WTC11 (cell line): ENCODE measurements around the gene REPIN1. TPM values are rescaled to one million over a fixed set of nuclear protein-coding genes. Genes with fewer than 3 reads are reported as not detected.

Experiments
- ATAC-seq: fragments of 200-7000 bp; cut with Tn5 transposase; 2 replicates; pipeline ENCODE4 v1.10.0; 2021; ENCODE audit warnings: mild to moderate bottlenecking, moderate library complexity
- CTCF ChIA-PET: fragments of 300-600 bp; sonication (Branson Sonifier 250); formaldehyde crosslinking; loops from one replicate; lab custom pipeline; 2021; ENCODE audit warnings: antibody characterized with exemption; lab: Charles Lee
- POLR2A ChIA-PET: fragments of 350-600 bp; sonication (Branson Sonifier 250); formaldehyde crosslinking; loops from one replicate; lab custom pipeline; 2021; ENCODE audit warnings: antibody characterized with exemption; lab: Charles Lee
- DNase-seq: peaks from one replicate; pipeline ENCODE4 v3.0.0; 2021; ENCODE audit warnings: low spot score
- H3K27ac Mint-ChIP-seq: 2 replicates; pipeline ENCODE4 v1.8.0; 2021; ENCODE audit warnings: mixed read lengths
- H3K27me3 Mint-ChIP-seq: 2 replicates; pipeline ENCODE4 v1.8.0; 2021; ENCODE audit warnings: low read depth, mild to moderate bottlenecking, moderate library complexity, mixed read lengths
- H3K36me3 Mint-ChIP-seq: 2 replicates; pipeline ENCODE4 v1.8.0; 2021; ENCODE audit warnings: mixed read lengths
- H3K4me1 Mint-ChIP-seq: 2 replicates; pipeline ENCODE4 v1.8.0; 2022; ENCODE audit warnings: mixed read lengths
- H3K4me3 Mint-ChIP-seq: 2 replicates; pipeline ENCODE4 v1.8.0; 2021; ENCODE audit warnings: mild to moderate bottlenecking, moderate library complexity, mixed read lengths
- H3K9me3 Mint-ChIP-seq: 2 replicates; pipeline ENCODE4 v1.8.0; 2021; ENCODE audit warnings: mixed read lengths
- ATF1 ChIP-seq: sonication (generic); formaldehyde crosslinking; IDR thresholded peaks from 2 replicates; pipeline ENCODE4 v1.8.1; 2023; ENCODE audit warnings: mild to moderate bottlenecking, moderate library complexity, missing genetic modification reagents
- CBFB ChIP-seq: sonication (generic); formaldehyde crosslinking; IDR thresholded peaks from 2 replicates; pipeline ENCODE4 v1.8.1; 2022; ENCODE audit warnings: mild to moderate bottlenecking, low read depth, missing genetic modification reagents
- FOXP1 ChIP-seq: sonication (generic); formaldehyde crosslinking; IDR thresholded peaks from 2 replicates; pipeline ENCODE4 v1.8.0; 2022; ENCODE audit warnings: missing genetic modification reagents, mild to moderate bottlenecking, moderate library complexity, borderline replicate concordance
- GRHL2 ChIP-seq: fragments of 250-450 bp; sonication (Bioruptor Pico); IDR thresholded peaks from 2 replicates; pipeline ENCODE4 v1.8.0; 2022; ENCODE audit warnings: mild to moderate bottlenecking, moderate library complexity; ENCODE audit not compliant: insufficient replicate concordance, severe bottlenecking
- GTF2I ChIP-seq: fragments of 250-450 bp; sonication (Bioruptor Pico); conservative IDR thresholded peaks from 2 replicates; pipeline ENCODE4 v1.4.0; 2021; ENCODE audit warnings: mild to moderate bottlenecking
- HMGA2 ChIP-seq: fragments of 250-450 bp; sonication (Bioruptor Pico); IDR thresholded peaks from 2 replicates; pipeline ENCODE4 v1.4.0; 2021; ENCODE audit warnings: mild to moderate bottlenecking, moderate library complexity
- MXD4 ChIP-seq: fragments of 250-450 bp; sonication (Bioruptor Pico); IDR thresholded peaks from 2 replicates; pipeline ENCODE4 v1.8.0; 2021; ENCODE audit warnings: mild to moderate bottlenecking, moderate library complexity, borderline replicate concordance
- MYBL2 ChIP-seq: sonication (generic); formaldehyde crosslinking; IDR thresholded peaks from 2 replicates; pipeline ENCODE4 v1.8.1; 2023; ENCODE audit warnings: mild to moderate bottlenecking, moderate library complexity, missing genetic modification reagents
- NFE2L1 ChIP-seq: sonication (generic); formaldehyde crosslinking; IDR thresholded peaks from 2 replicates; pipeline ENCODE4 v1.8.1; 2023; ENCODE audit warnings: missing genetic modification reagents
- OVOL2 ChIP-seq: fragments of 250-450 bp; sonication (Bioruptor Pico); IDR thresholded peaks from 2 replicates; pipeline ENCODE4 v1.9.0; 2021; ENCODE audit warnings: mild to moderate bottlenecking, borderline replicate concordance
- RELA ChIP-seq: sonication (generic); formaldehyde crosslinking; IDR thresholded peaks from 2 replicates; pipeline ENCODE4 v1.8.1; 2022; ENCODE audit warnings: missing genetic modification reagents, mild to moderate bottlenecking, borderline replicate concordance
- RORB ChIP-seq: fragments of 250-450 bp; sonication (Bioruptor Pico); IDR thresholded peaks from 2 replicates; pipeline ENCODE4 v1.9.0; 2021; ENCODE audit warnings: mild to moderate bottlenecking
- SP1 ChIP-seq: sonication (generic); formaldehyde crosslinking; conservative IDR thresholded peaks from 2 replicates; pipeline ENCODE4 v1.8.1; 2022; ENCODE audit warnings: missing genetic modification reagents
- TEAD1 ChIP-seq: sonication (generic); formaldehyde crosslinking; IDR thresholded peaks from 2 replicates; pipeline ENCODE4 v1.8.0; 2022; ENCODE audit warnings: mild to moderate bottlenecking, missing genetic modification reagents
- TEAD4 ChIP-seq: sonication (generic); formaldehyde crosslinking; IDR thresholded peaks from 2 replicates; pipeline ENCODE4 v1.8.0; 2022; ENCODE audit warnings: mild to moderate bottlenecking, missing genetic modification reagents
- ZBTB21 ChIP-seq: sonication (generic); formaldehyde crosslinking; IDR thresholded peaks from 2 replicates; pipeline ENCODE4 v1.8.1; 2023; ENCODE audit warnings: mild to moderate bottlenecking, missing genetic modification reagents, borderline replicate concordance
- ZNF121 ChIP-seq: sonication (generic); formaldehyde crosslinking; IDR thresholded peaks from 2 replicates; pipeline ENCODE4 v1.8.0; 2023; ENCODE audit warnings: missing genetic modification reagents
- ZNF232 ChIP-seq: sonication (generic); formaldehyde crosslinking; IDR thresholded peaks from 2 replicates; pipeline ENCODE4 v1.8.0; 2022; ENCODE audit warnings: mild to moderate bottlenecking, missing genetic modification reagents
- ZNF263 ChIP-seq: sonication (generic); formaldehyde crosslinking; IDR thresholded peaks from 2 replicates; pipeline ENCODE4 v1.8.1; 2022; ENCODE audit warnings: low read depth, mild to moderate bottlenecking, moderate library complexity, missing genetic modification reagents
- total RNA-seq: library from RNA; stranded (reverse); gene quantifications from 3 replicates; pipeline ENCODE4 v1.2.3, GENCODE V29; 2021
- TF ChIP-seq, protein P1 (sequence below): fragments of 250-450 bp; sonication (Bioruptor Pico); IDR thresholded peaks from 2 replicates; pipeline ENCODE4 v1.9.0; 2021; ENCODE audit warnings: mild to moderate bottlenecking
- TF ChIP-seq, protein P2 (sequence below): sonication (generic); formaldehyde crosslinking; IDR thresholded peaks from 2 replicates; pipeline ENCODE4 v1.8.1; 2022; ENCODE audit warnings: low read depth, missing genetic modification reagents, borderline replicate concordance
- TF ChIP-seq, protein P3 (sequence below): sonication (generic); formaldehyde crosslinking; conservative IDR thresholded peaks from 2 replicates; pipeline ENCODE4 v1.8.1; 2022; ENCODE audit warnings: mild to moderate bottlenecking, missing genetic modification reagents
- TF ChIP-seq, protein P4 (sequence below): sonication (generic); formaldehyde crosslinking; IDR thresholded peaks from 2 replicates; pipeline ENCODE4 v1.8.0; 2022; ENCODE audit warnings: mild to moderate bottlenecking, missing genetic modification reagents
- TF ChIP-seq, protein P5 (sequence below): sonication (generic); formaldehyde crosslinking; IDR thresholded peaks from 2 replicates; pipeline ENCODE4 v1.8.0; 2022; ENCODE audit warnings: mild to moderate bottlenecking, missing genetic modification reagents
- TF ChIP-seq, protein P6 (sequence below): fragments of 250-450 bp; sonication (Bioruptor Pico); conservative IDR thresholded peaks from 2 replicates; pipeline ENCODE4 v1.9.0; 2021; ENCODE audit warnings: mild to moderate bottlenecking

The REPIN1 gene
- total RNA-seq, 1 experiment from 2014 or later: 130 TPM

DNA sequence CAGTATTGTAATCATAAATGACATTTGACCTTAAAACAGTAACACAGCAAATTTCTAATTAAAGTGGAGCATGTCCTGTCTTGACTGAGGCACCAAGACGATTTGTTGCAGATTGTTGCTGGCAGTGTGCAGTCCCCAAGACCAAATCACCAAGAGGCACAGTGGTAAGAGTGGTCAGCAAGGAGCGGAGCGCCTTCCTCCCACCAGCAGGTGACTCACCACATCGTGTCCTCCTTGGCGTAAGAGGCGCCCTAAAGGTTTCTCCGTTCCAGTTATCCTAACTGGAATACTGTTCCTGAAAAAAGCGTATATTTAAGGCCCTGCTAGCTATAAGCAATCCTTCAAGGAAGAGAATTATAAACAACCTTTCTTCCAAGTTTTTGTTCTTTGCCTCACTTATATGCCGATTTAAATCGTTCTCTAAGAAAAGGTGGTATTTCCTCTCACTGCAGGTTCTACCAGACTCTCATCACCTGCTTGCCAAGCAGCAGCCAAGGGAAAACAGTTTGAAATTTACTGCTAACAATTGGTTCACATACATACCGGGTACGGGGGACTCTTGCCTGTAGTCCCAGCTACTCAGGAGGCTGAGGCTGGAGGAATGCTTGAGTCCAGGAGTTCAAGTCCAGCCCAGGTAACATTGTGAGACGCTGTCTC lies 10.7 kb upstream of the REPIN1 start:
- no peak for TF ChIP-seq TEAD1 (CRISPR knock-in tag)
- TF ChIP-seq ZNF232 (CRISPR knock-in tag): no peak
- TF ChIP-seq RELA: no peak
- no peak for TF ChIP-seq ZNF121
- TF ChIP-seq, protein P1, sequence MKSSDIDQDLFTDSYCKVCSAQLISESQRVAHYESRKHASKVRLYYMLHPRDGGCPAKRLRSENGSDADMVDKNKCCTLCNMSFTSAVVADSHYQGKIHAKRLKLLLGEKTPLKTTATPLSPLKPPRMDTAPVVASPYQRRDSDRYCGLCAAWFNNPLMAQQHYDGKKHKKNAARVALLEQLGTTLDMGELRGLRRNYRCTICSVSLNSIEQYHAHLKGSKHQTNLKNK (CRISPR knock-in tag): no peak
- no peak for TF ChIP-seq RORB
- TF ChIP-seq ZBTB21 (CRISPR knock-in tag): no peak
- TF ChIP-seq ZNF263: no peak
- no peak for TF ChIP-seq FOXP1 (CRISPR knock-in tag)
- TF ChIP-seq, protein P2, sequence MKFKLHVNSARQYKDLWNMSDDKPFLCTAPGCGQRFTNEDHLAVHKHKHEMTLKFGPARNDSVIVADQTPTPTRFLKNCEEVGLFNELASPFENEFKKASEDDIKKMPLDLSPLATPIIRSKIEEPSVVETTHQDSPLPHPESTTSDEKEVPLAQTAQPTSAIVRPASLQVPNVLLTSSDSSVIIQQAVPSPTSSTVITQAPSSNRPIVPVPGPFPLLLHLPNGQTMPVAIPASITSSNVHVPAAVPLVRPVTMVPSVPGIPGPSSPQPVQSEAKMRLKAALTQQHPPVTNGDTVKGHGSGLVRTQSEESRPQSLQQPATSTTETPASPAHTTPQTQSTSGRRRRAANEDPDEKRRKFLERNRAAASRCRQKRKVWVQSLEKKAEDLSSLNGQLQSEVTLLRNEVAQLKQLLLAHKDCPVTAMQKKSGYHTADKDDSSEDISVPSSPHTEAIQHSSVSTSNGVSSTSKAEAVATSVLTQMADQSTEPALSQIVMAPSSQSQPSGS (CRISPR knock-in tag): no peak
- TF ChIP-seq GRHL2 (CRISPR knock-in tag): no peak
- no peak for TF ChIP-seq OVOL2 (CRISPR knock-in tag)
- TF ChIP-seq, protein P3, sequence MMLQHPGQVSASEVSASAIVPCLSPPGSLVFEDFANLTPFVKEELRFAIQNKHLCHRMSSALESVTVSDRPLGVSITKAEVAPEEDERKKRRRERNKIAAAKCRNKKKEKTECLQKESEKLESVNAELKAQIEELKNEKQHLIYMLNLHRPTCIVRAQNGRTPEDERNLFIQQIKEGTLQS (CRISPR knock-in tag): no peak
- TF ChIP-seq, protein P4, sequence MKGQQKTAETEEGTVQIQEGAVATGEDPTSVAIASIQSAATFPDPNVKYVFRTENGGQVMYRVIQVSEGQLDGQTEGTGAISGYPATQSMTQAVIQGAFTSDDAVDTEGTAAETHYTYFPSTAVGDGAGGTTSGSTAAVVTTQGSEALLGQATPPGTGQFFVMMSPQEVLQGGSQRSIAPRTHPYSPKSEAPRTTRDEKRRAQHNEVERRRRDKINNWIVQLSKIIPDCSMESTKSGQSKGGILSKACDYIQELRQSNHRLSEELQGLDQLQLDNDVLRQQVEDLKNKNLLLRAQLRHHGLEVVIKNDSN: no peak
- H3K4me1 Mint-ChIP-seq: peaks cover 34% of the 10 kb centered on the region
- ATAC-seq (peak; percentile 75), DNase-seq (no peak)
- no peaks in the 10 kb centered on the region; the same call in 1 of the 2 replicates for H3K27me3 Mint-ChIP-seq
- POLR2A ChIA-PET: interaction anchor here (0.7 kb wide), 1 partner anchor 50 kb away, joined by 5 read pairs; no protein-coding TSS in a partner anchor
- H3K4me3 Mint-ChIP-seq: no peak overlapping the region
- H3K9me3 Mint-ChIP-seq: no peaks in the 10 kb centered on the region; the same call in 1 of the 2 replicates
- CTCF ChIA-PET: interaction anchor here (0.6 to 1.0 kb wide), 4 partner anchors 12 to 38 kb away, joined by 4 read pairs; no protein-coding TSS in a partner anchor
- H3K27ac Mint-ChIP-seq: peak overlapping the region; percentile 73
- no peaks in the 10 kb centered on the region for H3K36me3 Mint-ChIP-seq

DNA sequence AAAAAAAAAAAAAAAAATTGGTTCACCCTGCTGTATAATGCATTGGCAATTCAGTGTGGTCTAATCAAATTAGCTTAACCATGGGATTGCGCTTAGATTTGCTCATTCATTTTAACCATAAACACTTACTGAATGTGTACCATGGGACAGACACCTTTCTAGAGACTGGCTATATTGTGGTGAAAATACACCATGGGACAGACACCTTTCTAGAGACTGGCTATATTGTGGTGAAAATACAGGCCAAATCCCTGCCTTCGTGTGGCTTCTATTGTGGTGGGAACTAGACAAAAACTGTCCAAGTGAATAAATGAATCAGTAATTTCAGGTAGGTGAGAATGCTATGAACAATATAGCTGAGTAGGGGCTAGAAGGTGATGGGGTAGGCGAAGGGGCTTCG lies 10.2 kb upstream of the REPIN1 start:
- no peak overlapping the region for H3K27ac Mint-ChIP-seq
- no peaks in the 10 kb centered on the region; the same call in 1 of the 2 replicates for H3K27me3 Mint-ChIP-seq
- POLR2A ChIA-PET: interaction anchor here (0.7 kb wide), 1 partner anchor 49 kb away, joined by 5 read pairs; no protein-coding TSS in a partner anchor
- peaks cover 40% of the 10 kb centered on the region for H3K4me1 Mint-ChIP-seq
- ATAC-seq (no peak), DNase-seq (no peak)
- CTCF ChIA-PET: interaction anchor here (0.6 to 1.0 kb wide), 4 partner anchors 11 to 37 kb away, joined by 4 read pairs; no protein-coding TSS in a partner anchor
- TF ChIP-seq CBFB (CRISPR knock-in tag): no peak
- no peak for TF ChIP-seq MYBL2
- no peak for TF ChIP-seq ATF1 (CRISPR knock-in tag)
- TF ChIP-seq GTF2I (CRISPR knock-in tag): no peak
- TF ChIP-seq MXD4 (CRISPR knock-in tag): no peak
- TF ChIP-seq, protein P5, sequence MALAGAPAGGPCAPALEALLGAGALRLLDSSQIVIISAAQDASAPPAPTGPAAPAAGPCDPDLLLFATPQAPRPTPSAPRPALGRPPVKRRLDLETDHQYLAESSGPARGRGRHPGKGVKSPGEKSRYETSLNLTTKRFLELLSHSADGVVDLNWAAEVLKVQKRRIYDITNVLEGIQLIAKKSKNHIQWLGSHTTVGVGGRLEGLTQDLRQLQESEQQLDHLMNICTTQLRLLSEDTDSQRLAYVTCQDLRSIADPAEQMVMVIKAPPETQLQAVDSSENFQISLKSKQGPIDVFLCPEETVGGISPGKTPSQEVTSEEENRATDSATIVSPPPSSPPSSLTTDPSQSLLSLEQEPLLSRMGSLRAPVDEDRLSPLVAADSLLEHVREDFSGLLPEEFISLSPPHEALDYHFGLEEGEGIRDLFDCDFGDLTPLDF (CRISPR knock-in tag): no peak
- TF ChIP-seq TEAD4 (CRISPR knock-in tag): no peak
- TF ChIP-seq, protein P6, sequence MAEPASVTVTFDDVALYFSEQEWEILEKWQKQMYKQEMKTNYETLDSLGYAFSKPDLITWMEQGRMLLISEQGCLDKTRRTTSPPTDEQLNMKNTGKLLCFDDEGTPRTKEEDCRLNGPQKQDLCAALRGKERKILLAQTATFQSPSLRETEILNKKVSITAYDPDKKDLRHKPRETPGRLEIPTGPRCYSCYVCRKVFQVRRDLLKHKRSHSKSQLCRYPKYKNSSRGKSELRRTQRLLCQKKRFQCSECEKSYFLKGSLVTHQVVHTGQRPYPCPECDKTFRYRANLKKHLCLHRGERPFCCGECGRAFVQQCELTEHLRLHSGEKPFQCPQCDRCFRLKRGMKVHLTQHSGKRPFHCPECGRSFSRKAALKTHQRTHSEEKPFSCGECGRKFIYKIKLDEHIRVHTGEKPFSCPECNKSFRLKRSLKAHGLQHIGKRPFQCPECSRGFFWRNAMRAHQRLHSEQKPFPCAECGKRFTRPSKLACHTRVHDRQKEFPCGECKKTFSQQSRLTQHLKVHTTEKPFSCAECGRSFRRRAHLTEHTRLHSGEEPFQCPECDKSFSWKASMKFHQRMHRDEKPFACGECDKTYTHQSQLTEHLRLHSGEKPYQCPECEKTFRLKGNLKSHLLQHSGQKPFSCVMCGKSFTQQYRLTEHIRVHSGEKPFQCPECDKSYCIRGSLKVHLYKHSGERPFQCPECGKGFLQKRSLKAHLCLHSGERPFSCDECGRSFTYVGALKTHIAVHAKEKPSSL: no peak
- no peak for TF ChIP-seq SP1 (CRISPR knock-in tag)
- TF ChIP-seq ZNF263: no peak
- no peak for TF ChIP-seq HMGA2 (CRISPR knock-in tag)
- TF ChIP-seq, protein P2 (CRISPR knock-in tag): no peak
- no peak for TF ChIP-seq NFE2L1 (CRISPR knock-in tag)
- H3K4me3 Mint-ChIP-seq: no peak overlapping the region
- H3K9me3 Mint-ChIP-seq: no peaks in the 10 kb centered on the region; the same call in 1 of the 2 replicates
- no peaks in the 10 kb centered on the region for H3K36me3 Mint-ChIP-seq
